GM18526 (cell line): ENCODE results near the gene COLEC12.

Experiments
- POLR2A ChIP-seq: IDR thresholded peaks from 3 replicates; pipeline ENCODE4 v1.6.1; 2011; ENCODE audit not compliant: insufficient read length; ENCODE audit errors: extremely low read depth

COLEC12 gene

GRCh38 chr18:492451-492850 is 8.1 kb downstream of the COLEC12 start:
- no peak for TF ChIP-seq POLR2A

GRCh38 chr18:490624-491023 is 9.9 kb downstream of the COLEC12 start:
- TF ChIP-seq POLR2A = no peak

GRCh38 chr18:490024-490366 is 10.5 kb downstream of the COLEC12 start:
- TF ChIP-seq POLR2A = no peak

GRCh38 chr18:489244-490023 is 11.1 kb downstream of the COLEC12 start:
- TF ChIP-seq POLR2A = no peak

- TF ChIP-seq POLR2A = no peak
Measured at GRCh38 chr18:486929-487740, 13.4 kb downstream of the COLEC12 start.

- no peak for TF ChIP-seq POLR2A
Measured at GRCh38 chr18:484749-485464, 15.6 kb downstream of the COLEC12 start.

- TF ChIP-seq POLR2A = no peak
Measured at GRCh38 chr18:478681-479080, 21.8 kb downstream of the COLEC12 start.

GRCh38 chr18:477565-477964 is 22.9 kb downstream of the COLEC12 start:
- TF ChIP-seq POLR2A = no peak

GRCh38 chr18:476251-476664 is 24.2 kb downstream of the COLEC12 start:
- no peak for TF ChIP-seq POLR2A

- TF ChIP-seq POLR2A = no peak
Measured at GRCh38 chr18:475202-476031, 25.1 kb downstream of the COLEC12 start.

GRCh38 chr18:474416-474815 is 26.1 kb downstream of the COLEC12 start:
- TF ChIP-seq POLR2A = no peak

- no peak for TF ChIP-seq POLR2A
Measured at GRCh38 chr18:473802-474201, 26.7 kb downstream of the COLEC12 start.

- TF ChIP-seq POLR2A = no peak
Measured at GRCh38 chr18:471716-472115, 28.8 kb downstream of the COLEC12 start.

GRCh38 chr18:470661-471501 is 29.6 kb downstream of the COLEC12 start:
- no peak for TF ChIP-seq POLR2A

GRCh38 chr18:468955-469790 is 31.3 kb downstream of the COLEC12 start:
- TF ChIP-seq POLR2A = no peak
